Endothelial cell of umbilical vein (primary cell): Measurements from ENCODE around the gene GSK3A. TPM values are rescaled to one million over a fixed set of nuclear protein-coding genes. Genes with fewer than 3 reads are reported as not detected.

ENCODE experiments used
- BruUV-seq: library from RNA; stranded (reverse); fragments of 400-500 nt; replicated peaks from 2 replicates; lab custom pipeline; 2021; lab: Mats Ljungman, UMichigan
- CTCF ChIA-PET: fragments of 300-600, 350-600 bp; sonication (Branson Sonifier 250); formaldehyde crosslinking; loops from one replicate; lab custom pipeline; 2021; ENCODE audit warnings: antibody characterized with exemption, inconsistent platforms; lab: Charles Lee
- POLR2A ChIA-PET: fragments of 300-600, 350-600 bp; sonication (Branson Sonifier 250); formaldehyde crosslinking; loops from one replicate; lab custom pipeline; 2021; ENCODE audit warnings: antibody characterized with exemption, inconsistent platforms; lab: Charles Lee
- DNase-seq: peaks from one replicate; pipeline ENCODE4 v3.0.0-alpha.2; 2011; ENCODE audit warnings: low read depth, low spot score
- FAIRE-seq: peaks from 2 replicates; lab custom pipeline; 2011; peaks lifted over from hg19 to GRCh38; lab: Jason Lieb, UNC
- H2AFZ ChIP-seq: 2 replicates; pipeline ENCODE4 v1.6.0; 2012; ENCODE audit warnings: low read depth, low read length, control low read depth, inconsistent platforms
- H3K27ac ChIP-seq: 2 replicates; pipeline ENCODE4 v1.5.1; 2011; ENCODE audit warnings: low read depth, mild to moderate bottlenecking, control low read depth, low read length, moderate library complexity; ENCODE audit not compliant: insufficient read depth
- H3K27me3 ChIP-seq, 2 experiments: 2 replicates each; pipeline versions ENCODE4 v1.6.0 to v1.6.1; 2011; ENCODE audit warnings: low read length in 2 of 2, mixed read lengths in 1 of 2; ENCODE audit not compliant: control insufficient read depth in 2 of 2, insufficient read depth in 2 of 2
- H3K36me3 ChIP-seq, 2 experiments: 2 replicates in 1 of 2; 3 replicates in 1 of 2; pipeline ENCODE4 v1.5.1; 2011; ENCODE audit warnings: low read length in 2 of 2, mild to moderate bottlenecking in 1 of 2, moderate library complexity in 1 of 2; ENCODE audit not compliant: control insufficient read depth in 2 of 2, insufficient read depth in 2 of 2; ENCODE audit errors: extremely low read depth in 1 of 2
- H3K4me1 ChIP-seq: 3 replicates; pipeline ENCODE4 v1.5.1; 2011; ENCODE audit warnings: mild to moderate bottlenecking, low read length; ENCODE audit not compliant: control insufficient read depth, insufficient read depth; ENCODE audit errors: extremely low read depth
- H3K4me2 ChIP-seq: 2 replicates; pipeline ENCODE4 v1.6.1; 2011; ENCODE audit warnings: low read length, control low read depth, mixed read lengths; ENCODE audit not compliant: insufficient read depth
- H3K4me3 ChIP-seq, 3 experiments: fragments of 200-600 bp in 1 of 3; sonication (generic), shearing (Covaris generic) in 1 of 3; replicated peaks in 1 of 3; 2 replicates each; pipeline ENCODE4 v1.5.1; 2011 to 2016; ENCODE audit warnings: control low read depth in 3 of 3, low read length in 3 of 3, mild to moderate bottlenecking in 2 of 3, inconsistent platforms in 1 of 3, low read depth in 1 of 3, moderate library complexity in 1 of 3; ENCODE audit not compliant: insufficient read depth in 1 of 3
- H3K79me2 ChIP-seq: 2 replicates; pipeline ENCODE4 v1.6.0; 2012; ENCODE audit warnings: low read length, inconsistent platforms; ENCODE audit not compliant: control insufficient read depth, insufficient read depth
- H3K9ac ChIP-seq: replicated peaks from 2 replicates; pipeline ENCODE3; 2011; ENCODE audit warnings: low read length, control low read depth; ENCODE audit not compliant: insufficient read depth; ENCODE audit errors: extremely low read depth
- H3K9me1 ChIP-seq: replicated peaks from 3 replicates; pipeline ENCODE4 v1.6.0; 2011; ENCODE audit warnings: mild to moderate bottlenecking, low read length; ENCODE audit not compliant: control insufficient read depth, insufficient read depth; ENCODE audit errors: extremely low read depth
- H3K9me3 ChIP-seq: replicated peaks from 2 replicates; pipeline ENCODE4 v1.5.1; 2012; ENCODE audit warnings: low read length, inconsistent platforms; ENCODE audit not compliant: control insufficient read depth, insufficient read depth
- H4K20me1 ChIP-seq: replicated peaks from 2 replicates; pipeline ENCODE3; 2011; ENCODE audit warnings: mild to moderate bottlenecking, low read length; ENCODE audit not compliant: control insufficient read depth, insufficient read depth; ENCODE audit errors: extremely low read depth
- FOS ChIP-seq: IDR thresholded peaks from 2 replicates; pipeline ENCODE4 v1.6.1; 2011; ENCODE audit warnings: mild to moderate bottlenecking, low read length, moderate library complexity, borderline replicate concordance; ENCODE audit not compliant: insufficient read depth
- JUN ChIP-seq: IDR thresholded peaks from 2 replicates; pipeline ENCODE4 v1.6.1; 2011; ENCODE audit warnings: borderline replicate concordance, low read depth; ENCODE audit not compliant: insufficient read length, insufficient read depth
- MYC ChIP-seq: IDR thresholded peaks from one replicate; pipeline ENCODE4 v1.6.1; 2011; ENCODE audit warnings: mild to moderate bottlenecking, low read depth, low read length
- POLR2A ChIP-seq: IDR thresholded peaks from 2 replicates; pipeline ENCODE4 v1.6.1; 2012; ENCODE audit warnings: low read depth, mild to moderate bottlenecking, control low read depth, low read length
- POLR2AphosphoS5 ChIP-seq: IDR thresholded peaks from 2 replicates; pipeline ENCODE4 v1.6.1; 2012; ENCODE audit warnings: low read depth, mild to moderate bottlenecking, control low read depth, low read length, moderate library complexity; ENCODE audit not compliant: insufficient read depth
- dilution Hi-C: fragments of 300-500 bp; cut with MboI; formaldehyde crosslinking; loops from one replicate; pipeline ENCODE4 v1.15.0; 2019; ENCODE audit warnings: low sequenced_read_pairs; ENCODE audit not compliant: extremely low pct_ligation_motif_present
- intact Hi-C: fragments of 100-400 bp; cut with micrococcal nuclease; formaldehyde crosslinking; loops from one replicate; pipeline ENCODE4 v1.10.0; 2022
- polyA plus RNA-seq, 4 experiments: library from polyadenylated mRNA; depleted of rRNA in 3 of 4; stranded (reverse) in 3 of 4; unstranded in 1 of 4; fragments of >200 nt; gene quantifications; 2 replicates each; pipeline versions ENCODE4 v1.2.1 to v1.2.3, GENCODE V29; 2011 to 2012; ENCODE audit warnings: missing spikeins in 1 of 4
- total RNA-seq: library from RNA; stranded (reverse); gene quantifications from 2 replicates; pipeline ENCODE4 v1.2.3, GENCODE V29; 2021

Gene GSK3A
- total and polyA plus RNA-seq, 2 donors (not counting 3 experiments of a cell fraction or from before 2014, with no cell fraction given): 49.5 to 73.7 TPM

GRCh38 chr19:42252365-42253244 lies 10.2 kb upstream of the GSK3A start:
- intact Hi-C loops (loop anchor here (1.0 kb wide), 1 partner anchor 8 kb away; no protein-coding TSS in a partner anchor), dilution Hi-C loops (no loop called here)
- BruUV-seq: TSS peak; percentile 34

GRCh38 chr19:42251572-42252358 lies 9.4 kb upstream of the GSK3A start:
- H4K20me1 ChIP-seq: no peaks in the 10 kb centered on the region
- DNase-seq (no peak), FAIRE-seq (peak; percentile 74)
- POLR2A ChIA-PET: no interaction called here
- H3K4me2 ChIP-seq: peak overlapping the region; percentile 70
- peaks cover 53% of the 10 kb centered on the region for H3K79me2 ChIP-seq
- no peaks in the 10 kb centered on the region for H3K9me3 ChIP-seq
- peak overlapping the region; percentile 20 for H3K9ac ChIP-seq
- peak overlapping the region; percentile 50 for H3K27ac ChIP-seq
- H3K36me3 ChIP-seq: peaks cover 7 to 25% of the 10 kb centered on the region in 2 experiments
- peak overlapping the region in 2 of 3 experiments; percentile 30 to 94 for H3K4me3 ChIP-seq
- H3K27me3 ChIP-seq: no peaks in the 10 kb centered on the region
- no peak overlapping the region for H2AFZ ChIP-seq
- H3K9me1 ChIP-seq: no peaks in the 10 kb centered on the region
- no TSS peak for BruUV-seq
- dilution Hi-C loops (no loop called here), intact Hi-C loops (no loop called here)
- TF ChIP-seq FOS: no peak
- TF ChIP-seq POLR2AphosphoS5: peak; percentile 36
- TF ChIP-seq POLR2A: no peak
- no peak for TF ChIP-seq JUN
- TF ChIP-seq MYC: no peak
- CTCF ChIA-PET: interaction anchor here (1.1 to 11.8 kb wide), 7 partner anchors 9 to 45 kb away, joined by 3 to 365 read pairs (median 5); no protein-coding TSS in a partner anchor
- H3K4me1 ChIP-seq: peaks cover 34% of the 10 kb centered on the region

More at GRCh38 chr19:42252365-42253244, 10.2 kb upstream of the GSK3A start:
- H3K9me1 ChIP-seq: no peaks in the 10 kb centered on the region
- no peak overlapping the region for H2AFZ ChIP-seq
- H3K4me1 ChIP-seq: peaks cover 34% of the 10 kb centered on the region
- H3K4me3 ChIP-seq: peak overlapping the region; percentile 63 to 94 (median 71)
- H3K36me3 ChIP-seq: peaks cover 7 to 22% of the 10 kb centered on the region in 2 experiments
- H3K9me3 ChIP-seq: no peaks in the 10 kb centered on the region
- ChIA-PET CTCF (interaction anchor here (1.9 to 11.8 kb wide), 3 partner anchors 27 to 44 kb away, joined by 5 to 365 read pairs (median 6); no protein-coding TSS in a partner anchor), POLR2A (no interaction called here)
- peak overlapping the region; percentile 64 for H3K27ac ChIP-seq
- no peaks in the 10 kb centered on the region for H4K20me1 ChIP-seq
- FAIRE-seq: peak; percentile 35
- no peak for DNase-seq
- no peak for TF ChIP-seq FOS
- H3K27me3 ChIP-seq: no peaks in the 10 kb centered on the region
- peak overlapping the region; percentile 60 for H3K9ac ChIP-seq
- H3K79me2 ChIP-seq: peaks cover 53% of the 10 kb centered on the region
- peak overlapping the region; percentile 57 for H3K4me2 ChIP-seq
